ENCODE data around the gene DOCK7. TPM values are rescaled to one million over a fixed set of nuclear protein-coding genes. Genes with fewer than 3 reads are reported as not detected.
"Not testable (repeated sequence)": the region's sequence is repeated elsewhere in the genome, so short reads cannot be mapped to it uniquely, and the experiment has no call there.

The DOCK7 gene
- total RNA-seq, 2 donors from 2014 or later, result 18.8 to 22.0 TPM

GRCh38 chr1:62712336-62713243 is 24.4 kb upstream of the DOCK7 start:
- Mint-ChIP-seq H3K27ac (no peak overlapping the region), H3K4me1 (no peaks in the 10 kb centered on the region), H3K36me3 (ENCODE audit: low read depth) (no peaks in the 10 kb centered on the region), H3K4me3 (no peak overlapping the region), H3K9me3 (no peaks in the 10 kb centered on the region), H3K27me3 (no peaks in the 10 kb centered on the region)
- no peak for ATAC-seq (replicated peaks)

GRCh38 chr1:62707744-62708120 is 19.5 kb upstream of the DOCK7 start:
- Mint-ChIP-seq H3K27me3 (no peaks in the 10 kb centered on the region), H3K27ac (no peak overlapping the region), H3K36me3 (ENCODE audit: low read depth) (no peaks in the 10 kb centered on the region), H3K9me3 (no peaks in the 10 kb centered on the region), H3K4me3 (no peak overlapping the region), H3K4me1 (no peaks in the 10 kb centered on the region)
- no peak for ATAC-seq (replicated peaks)

- no peak overlapping the region for H3K4me3 Mint-ChIP-seq
- no peaks in the 10 kb centered on the region for H3K4me1 Mint-ChIP-seq
- H3K27ac Mint-ChIP-seq, result no peak overlapping the region
- no peaks in the 10 kb centered on the region for H3K36me3 Mint-ChIP-seq (ENCODE audit: low read depth)
- no peaks in the 10 kb centered on the region for H3K9me3 Mint-ChIP-seq
- ATAC-seq (replicated peaks), result no peak
- no peaks in the 10 kb centered on the region for H3K27me3 Mint-ChIP-seq
Observed at GRCh38 chr1:62706985-62707743, 19.0 kb upstream of the DOCK7 start.

GRCh38 chr1:62698161-62698560 is 10.0 kb upstream of the DOCK7 start:
- not testable (repeated sequence) for H3K27me3 Mint-ChIP-seq; ATAC-seq (replicated peaks); H3K9me3 Mint-ChIP-seq; H3K27ac Mint-ChIP-seq; H3K4me1 Mint-ChIP-seq; H3K36me3 Mint-ChIP-seq (ENCODE audit: low read depth); H3K4me3 Mint-ChIP-seq

- not testable (repeated sequence) for H3K4me3 Mint-ChIP-seq; ATAC-seq (replicated peaks); H3K27ac Mint-ChIP-seq; H3K4me1 Mint-ChIP-seq; H3K9me3 Mint-ChIP-seq; H3K36me3 Mint-ChIP-seq (ENCODE audit: low read depth); H3K27me3 Mint-ChIP-seq
Observed at GRCh38 chr1:62694479-62694878, 6.3 kb upstream of the DOCK7 start.

- Mint-ChIP-seq H3K36me3 (ENCODE audit: low read depth) (no peaks in the 10 kb centered on the region), H3K27ac (no peak overlapping the region), H3K27me3 (no peaks in the 10 kb centered on the region), H3K9me3 (no peaks in the 10 kb centered on the region), H3K4me3 (no peak overlapping the region), H3K4me1 (peaks cover 3% of the 10 kb centered on the region)
- ATAC-seq (replicated peaks), result no peak
Observed at GRCh38 chr1:62693123-62693522, 4.9 kb upstream of the DOCK7 start.

GRCh38 chr1:62691062-62691844 is 3.1 kb upstream of the DOCK7 start:
- H3K9me3 Mint-ChIP-seq, result no peaks in the 10 kb centered on the region
- H3K27ac Mint-ChIP-seq, result no peak overlapping the region
- no peak for ATAC-seq (replicated peaks)
- H3K4me3 Mint-ChIP-seq, result no peak overlapping the region
- H3K36me3 Mint-ChIP-seq (ENCODE audit: low read depth), result no peaks in the 10 kb centered on the region
- peaks cover 7% of the 10 kb centered on the region for H3K4me1 Mint-ChIP-seq
- H3K27me3 Mint-ChIP-seq, result no peaks in the 10 kb centered on the region

GRCh38 chr1:62689524-62689923 is 1.3 kb upstream of the DOCK7 start:
- peak; percentile 77 for ATAC-seq (replicated peaks)
- H3K4me3 Mint-ChIP-seq, result peak overlapping the region; percentile 88
- no peaks in the 10 kb centered on the region for H3K36me3 Mint-ChIP-seq (ENCODE audit: low read depth)
- H3K4me1 Mint-ChIP-seq, result peaks cover 13% of the 10 kb centered on the region
- no peak overlapping the region for H3K27ac Mint-ChIP-seq
- H3K9me3 Mint-ChIP-seq, result no peaks in the 10 kb centered on the region
- H3K27me3 Mint-ChIP-seq, result no peaks in the 10 kb centered on the region

GRCh38 chr1:62688687-62689085 is 500 bp upstream of the DOCK7 start:
- peak overlapping the region; percentile 88 for H3K4me3 Mint-ChIP-seq
- peak overlapping the region; percentile 79 for H3K27ac Mint-ChIP-seq
- no peaks in the 10 kb centered on the region for H3K27me3 Mint-ChIP-seq
- peaks cover 13% of the 10 kb centered on the region for H3K4me1 Mint-ChIP-seq
- H3K9me3 Mint-ChIP-seq, result no peaks in the 10 kb centered on the region
- H3K36me3 Mint-ChIP-seq (ENCODE audit: low read depth), result no peaks in the 10 kb centered on the region
- ATAC-seq (replicated peaks), result no peak

GRCh38 chr1:62687421-62687902 is 724 bp downstream of the DOCK7 start:
- H3K27me3 Mint-ChIP-seq, result no peaks in the 10 kb centered on the region

GRCh38 chr1:62686822-62687221 is 1.4 kb downstream of the DOCK7 start:
- no peaks in the 10 kb centered on the region for H3K9me3 Mint-ChIP-seq
- H3K27me3 Mint-ChIP-seq, result no peaks in the 10 kb centered on the region
- no peak overlapping the region for H3K27ac Mint-ChIP-seq
- peaks cover 13% of the 10 kb centered on the region for H3K4me1 Mint-ChIP-seq
- no peak for ATAC-seq (replicated peaks)
- peak overlapping the region; percentile 87 for H3K4me3 Mint-ChIP-seq
- H3K36me3 Mint-ChIP-seq (ENCODE audit: low read depth), result no peaks in the 10 kb centered on the region

More at GRCh38 chr1:62687421-62687902, 724 bp downstream of the DOCK7 start:
- Mint-ChIP-seq H3K36me3 (ENCODE audit: low read depth) (no peaks in the 10 kb centered on the region), H3K9me3 (no peaks in the 10 kb centered on the region), H3K27ac (peak overlapping the region; percentile 83), H3K4me3 (peak overlapping the region; percentile 87), H3K4me1 (peaks cover 13% of the 10 kb centered on the region)
- peak; percentile 23 for ATAC-seq (replicated peaks)

- Mint-ChIP-seq H3K36me3 (ENCODE audit: low read depth) (no peaks in the 10 kb centered on the region), H3K27me3 (no peaks in the 10 kb centered on the region), H3K27ac (no peak overlapping the region), H3K4me1 (peaks cover 13% of the 10 kb centered on the region), H3K9me3 (no peaks in the 10 kb centered on the region), H3K4me3 (no peak overlapping the region)
- no peak for ATAC-seq (replicated peaks)
Observed at GRCh38 chr1:62685431-62685859, 2.7 kb downstream of the DOCK7 start.

- Mint-ChIP-seq H3K36me3 (ENCODE audit: low read depth) (no peaks in the 10 kb centered on the region), H3K9me3 (no peaks in the 10 kb centered on the region), H3K4me3 (no peak overlapping the region), H3K27me3 (no peaks in the 10 kb centered on the region), H3K27ac (no peak overlapping the region), H3K4me1 (peaks cover 10% of the 10 kb centered on the region)
- ATAC-seq (replicated peaks), result no peak
Observed at GRCh38 chr1:62682531-62682930, 5.7 kb downstream of the DOCK7 start.

- H3K9me3 Mint-ChIP-seq; H3K4me3 Mint-ChIP-seq; H3K27me3 Mint-ChIP-seq; H3K27ac Mint-ChIP-seq; H3K36me3 Mint-ChIP-seq (ENCODE audit: low read depth); H3K4me1 Mint-ChIP-seq; ATAC-seq (replicated peaks): not testable (repeated sequence)
Observed at GRCh38 chr1:62680992-62681391, 7.2 kb downstream of the DOCK7 start.

All from activated T-helper 17 cell treated with anti-CD3 and anti-CD28 coated beads, Interleukin-2, amount 50 U/mL, for 72 hours (primary cell).